GM12892 (cell line): ENCODE data around the gene CCDC60.

Experiments used
- POLR2A ChIP-seq: IDR thresholded peaks from 2 replicates; pipeline ENCODE4 v1.6.1; 2011; ENCODE audit warnings: low read depth, low read length, control low read depth
- POLR2AphosphoS5 ChIP-seq: IDR thresholded peaks from 2 replicates; pipeline ENCODE4 v1.6.1; 2011; ENCODE audit warnings: low read depth, low read length, control low read depth
- TAF1 ChIP-seq: IDR thresholded peaks from 2 replicates; pipeline ENCODE4 v1.6.1; 2011; ENCODE audit warnings: low read depth, mild to moderate bottlenecking, control low read depth, low read length, borderline replicate concordance

DNA sequence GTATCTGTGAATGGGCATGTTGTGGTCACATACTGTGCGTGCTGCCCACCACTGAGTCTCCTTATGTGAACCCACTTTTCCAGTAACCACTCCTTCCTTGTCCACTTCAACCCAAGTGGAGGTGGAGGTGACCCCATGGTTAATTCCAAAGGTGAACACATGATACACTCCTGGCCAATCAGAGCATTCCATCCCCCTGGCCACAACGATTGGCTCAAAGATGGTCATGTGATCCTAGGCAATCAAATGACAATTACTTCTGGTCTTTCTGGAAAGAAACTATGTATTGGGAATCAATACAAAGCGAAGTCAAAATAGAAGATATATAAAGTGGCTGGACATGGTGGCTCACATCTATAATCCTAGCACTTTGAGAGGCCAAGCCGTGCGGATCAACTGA lies 20.2 kb upstream of the CCDC60 start:
- TF ChIP-seq POLR2AphosphoS5, result no peak
- TF ChIP-seq POLR2A, result no peak
- no peak for TF ChIP-seq TAF1
